Liver (tissue), 3 donors: ENCODE measurements around the gene TPST2.

ENCODE experiments used
- CTCF ChIP-seq: fragments of 150-350 bp; IDR thresholded peaks from 2 replicates; pipeline ENCODE4 v1.5.1; 2017; ENCODE audit warnings: improper control_type of control experiment, low read depth, low read length; ENCODE audit not compliant: missing input control
- GABPA ChIP-seq, 2 donors: IDR thresholded peaks in 1 of 2; conservative IDR thresholded peaks in 1 of 2; 2 replicates each; pipeline ENCODE4 v1.6.1; 2016; ENCODE audit warnings: antibody characterized with exemption in 2 of 2, mild to moderate bottlenecking in 1 of 2, moderate library complexity in 1 of 2
- TAF1 ChIP-seq: conservative IDR thresholded peaks from 2 replicates; pipeline ENCODE4 v1.6.1; 2016; ENCODE audit warnings: antibody characterized with exemption, mild to moderate bottlenecking
- donor health status: healthy.
- donor health status: healthy.

GRCh38 chr22:26489447-26490036 is 100.4 kb downstream of the TPST2 start:
- no peak for TF ChIP-seq CTCF
- TF ChIP-seq TAF1: no peak
- TF ChIP-seq GABPA (IDR thresholded peaks at IDR 0.05 in 1 of 2, conservative IDR thresholded peaks at IDR 0.05 in 1 of 2): no peak
